ENCODE results near the gene DSC2.

The DSC2 gene

DNA sequence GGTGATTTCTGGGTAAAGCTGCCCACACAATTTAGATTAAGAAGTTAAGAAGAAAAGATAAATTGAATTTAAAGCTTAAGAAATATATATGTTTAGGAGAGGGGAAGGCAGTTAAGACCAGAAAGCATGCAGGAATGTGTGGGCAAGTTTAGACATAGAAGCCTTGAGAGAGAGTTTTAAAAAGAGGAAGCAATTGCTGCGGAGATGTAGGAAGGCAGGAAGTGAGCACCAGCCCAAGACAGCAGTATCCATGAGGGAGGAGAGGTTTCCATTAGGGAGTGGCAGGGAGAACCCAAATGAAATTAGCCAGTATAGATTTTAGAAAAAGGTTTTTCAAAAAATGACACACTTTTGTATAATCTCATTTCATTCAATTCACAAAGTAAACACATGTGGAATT, 24.3 kb downstream of the DSC2 start:
- TF ChIP-seq, protein P1, sequence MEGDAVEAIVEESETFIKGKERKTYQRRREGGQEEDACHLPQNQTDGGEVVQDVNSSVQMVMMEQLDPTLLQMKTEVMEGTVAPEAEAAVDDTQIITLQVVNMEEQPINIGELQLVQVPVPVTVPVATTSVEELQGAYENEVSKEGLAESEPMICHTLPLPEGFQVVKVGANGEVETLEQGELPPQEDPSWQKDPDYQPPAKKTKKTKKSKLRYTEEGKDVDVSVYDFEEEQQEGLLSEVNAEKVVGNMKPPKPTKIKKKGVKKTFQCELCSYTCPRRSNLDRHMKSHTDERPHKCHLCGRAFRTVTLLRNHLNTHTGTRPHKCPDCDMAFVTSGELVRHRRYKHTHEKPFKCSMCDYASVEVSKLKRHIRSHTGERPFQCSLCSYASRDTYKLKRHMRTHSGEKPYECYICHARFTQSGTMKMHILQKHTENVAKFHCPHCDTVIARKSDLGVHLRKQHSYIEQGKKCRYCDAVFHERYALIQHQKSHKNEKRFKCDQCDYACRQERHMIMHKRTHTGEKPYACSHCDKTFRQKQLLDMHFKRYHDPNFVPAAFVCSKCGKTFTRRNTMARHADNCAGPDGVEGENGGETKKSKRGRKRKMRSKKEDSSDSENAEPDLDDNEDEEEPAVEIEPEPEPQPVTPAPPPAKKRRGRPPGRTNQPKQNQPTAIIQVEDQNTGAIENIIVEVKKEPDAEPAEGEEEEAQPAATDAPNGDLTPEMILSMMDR (IDR thresholded peaks at IDR 0.05; ENCODE audit: extremely low read depth, missing control alignments) = no peak
- DNase-seq (ENCODE audit: low spot score) = no peak

GRCh38 chr18:31072175-31072574, 30.0 kb downstream of the DSC2 start:
- DNase-seq (ENCODE audit: low spot score) = no peak

GRCh38 chr18:31070206-31070605, 32.0 kb downstream of the DSC2 start:
- DNase-seq (ENCODE audit: low spot score) = no peak
- TF ChIP-seq, protein P1 (IDR thresholded peaks at IDR 0.05; ENCODE audit: extremely low read depth, missing control alignments) = no peak

More at GRCh38 chr18:31072175-31072574, 30.0 kb downstream of the DSC2 start:
- TF ChIP-seq, protein P1 (IDR thresholded peaks at IDR 0.05; ENCODE audit: extremely low read depth, missing control alignments) = no peak

DNA sequence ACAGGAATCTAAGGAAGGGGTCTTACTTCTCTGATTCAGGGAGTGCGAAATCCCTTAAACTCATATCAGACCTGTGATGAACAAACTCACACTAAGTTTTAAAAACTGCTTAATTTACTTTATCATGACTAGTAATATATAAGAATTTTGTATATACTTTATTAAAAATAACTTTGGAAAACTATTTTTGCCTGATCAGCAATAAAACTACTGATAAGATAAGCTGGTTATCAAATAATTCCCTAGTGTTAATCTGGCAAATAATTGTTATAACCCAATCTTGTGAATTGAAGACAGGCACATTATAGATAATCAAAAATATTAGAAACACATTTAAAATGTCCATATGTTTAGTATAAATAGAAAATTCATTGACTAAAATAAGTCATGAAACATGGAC, 36.0 kb downstream of the DSC2 start:
- TF ChIP-seq, protein P1 (IDR thresholded peaks at IDR 0.05; ENCODE audit: extremely low read depth, missing control alignments) = no peak
- no peak for DNase-seq (ENCODE audit: low spot score)

- no peak for DNase-seq (ENCODE audit: low spot score)
- TF ChIP-seq, protein P1 (IDR thresholded peaks at IDR 0.05; ENCODE audit: extremely low read depth, missing control alignments) = no peak
Observed at GRCh38 chr18:31065036-31065773, 37.0 kb downstream of the DSC2 start.

DNA sequence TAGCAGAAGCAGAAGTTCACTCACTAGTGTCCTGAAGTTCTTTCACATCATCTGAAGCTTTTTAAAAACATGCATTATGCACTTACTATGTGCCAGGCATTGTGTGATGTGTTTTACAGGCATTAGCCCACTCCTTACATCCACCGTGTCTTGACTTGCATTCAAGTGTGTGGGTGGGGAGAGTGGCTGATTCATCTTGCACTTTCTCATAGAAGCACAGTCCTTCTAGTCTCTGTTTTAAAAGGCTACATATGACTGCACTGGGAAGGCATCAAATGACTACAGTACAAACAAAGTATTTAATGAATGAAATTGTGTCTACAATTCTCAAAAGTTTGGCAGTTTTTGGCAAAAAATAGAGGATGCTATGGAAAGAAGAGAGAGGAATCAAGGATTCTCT, 38.1 kb downstream of the DSC2 start:
- no peak for DNase-seq (ENCODE audit: low spot score)
- TF ChIP-seq, protein P1 (IDR thresholded peaks at IDR 0.05; ENCODE audit: extremely low read depth, missing control alignments) = no peak

- TF ChIP-seq, protein P1 (IDR thresholded peaks at IDR 0.05; ENCODE audit: extremely low read depth, missing control alignments) = no peak
- DNase-seq (ENCODE audit: low spot score) = no peak
Observed at GRCh38 chr18:31061945-31062344, 40.3 kb downstream of the DSC2 start.
